Erythroblast (primary cell): ENCODE measurements around the gene POU6F2.

ENCODE experiments used
- GATA1 ChIP-seq: IDR thresholded peaks from 2 replicates; pipeline ENCODE4 v1.6.1; 2011; ENCODE audit warnings: low read depth, mild to moderate bottlenecking, control low read depth, low read length, moderate library complexity
- POLR2A ChIP-seq: IDR thresholded peaks from 2 replicates; pipeline ENCODE4 v1.6.1; 2011; ENCODE audit warnings: mild to moderate bottlenecking, low read length

DNA sequence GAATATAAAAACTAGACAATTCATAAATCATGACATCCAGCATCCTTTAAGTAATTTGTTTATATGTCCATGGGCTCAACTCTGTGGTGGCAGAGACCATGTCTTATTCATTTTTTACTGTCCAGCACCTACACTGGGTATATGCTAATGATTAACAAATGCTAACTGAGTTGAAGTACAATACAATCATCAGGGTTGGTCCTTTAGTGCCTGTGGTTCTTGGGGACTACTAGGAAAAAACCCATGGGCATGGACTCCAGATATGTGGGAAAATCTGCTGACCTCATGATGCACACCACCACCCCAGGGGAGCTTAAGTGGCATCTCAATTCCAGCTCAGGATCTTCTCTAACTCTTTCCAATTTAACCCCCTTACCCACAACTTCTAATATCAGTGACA lies 503.2 kb downstream of the POU6F2 start:
- no peak for TF ChIP-seq POLR2A
- TF ChIP-seq GATA1 = no peak
